Stimulated activated CD8-positive, alpha-beta memory T cell treated with anti-CD3 and anti-CD28 coated beads, Interleukin-15, amount 100 ng/mL, for 24 hours (primary cell): ENCODE results near the gene DNAJA2.
"Not testable (repeated sequence)": the region's sequence is repeated elsewhere in the genome, so short reads cannot be mapped to it uniquely, and the experiment has no call there.

Experiments used
- DNase-seq: peaks from one replicate; pipeline ENCODE4 v3.0.0-alpha.2; 2020; ENCODE audit warnings: low read depth

DNAJA2 gene

GRCh38 chr16:46973207-46973995 is at the start of gene DNAJA2:
DNAJA2 (minus strand) TSS chr16:46973674; CDS start chr16:46973572, 102 bp downstream.
- DNase-seq = peak; percentile 94

- no peak for DNase-seq
Measured at GRCh38 chr16:47019568-47019967, 46.1 kb upstream of the DNAJA2 start.

- no peak for DNase-seq
Measured at GRCh38 chr16:47018223-47018891, 44.9 kb upstream of the DNAJA2 start.

GRCh38 chr16:47017636-47018035 is 44.2 kb upstream of the DNAJA2 start:
- no peak for DNase-seq

GRCh38 chr16:47016700-47017133 is 43.2 kb upstream of the DNAJA2 start:
- no peak for DNase-seq

- DNase-seq = no peak
Measured at GRCh38 chr16:47013910-47014309, 40.4 kb upstream of the DNAJA2 start.

GRCh38 chr16:47013172-47013571 is 39.7 kb upstream of the DNAJA2 start:
- DNase-seq = no peak

GRCh38 chr16:47010812-47011211 is 37.3 kb upstream of the DNAJA2 start:
- DNase-seq = not testable (repeated sequence)

- DNase-seq = no peak
Measured at GRCh38 chr16:47008612-47009011, 35.1 kb upstream of the DNAJA2 start.

GRCh38 chr16:47008174-47008573 is 34.7 kb upstream of the DNAJA2 start:
- DNase-seq = no peak

GRCh38 chr16:47004652-47005051 is 31.2 kb upstream of the DNAJA2 start:
- DNase-seq = no peak

GRCh38 chr16:47000066-47000465 is 26.6 kb upstream of the DNAJA2 start:
- DNase-seq = not testable (repeated sequence)

GRCh38 chr16:46997844-46998243 is 24.4 kb upstream of the DNAJA2 start:
- no peak for DNase-seq

GRCh38 chr16:46996952-46997458 is 23.5 kb upstream of the DNAJA2 start:
- DNase-seq = no peak

GRCh38 chr16:46996391-46996790 is 22.9 kb upstream of the DNAJA2 start:
- DNase-seq = no peak

- no peak for DNase-seq
Measured at GRCh38 chr16:46991729-46992704, 18.5 kb upstream of the DNAJA2 start.

- no peak for DNase-seq
Measured at GRCh38 chr16:46986896-46987295, 13.4 kb upstream of the DNAJA2 start.

- DNase-seq = no peak
Measured at GRCh38 chr16:46986438-46986837, 13.0 kb upstream of the DNAJA2 start.

- DNase-seq = no peak
Measured at GRCh38 chr16:46982335-46982734, 8.9 kb upstream of the DNAJA2 start.

GRCh38 chr16:46980926-46981325 is 7.5 kb upstream of the DNAJA2 start:
- no peak for DNase-seq

- DNase-seq = no peak
Measured at GRCh38 chr16:46976550-46976949, 3.1 kb upstream of the DNAJA2 start.

- no peak for DNase-seq
Measured at GRCh38 chr16:46975908-46976470, 2.5 kb upstream of the DNAJA2 start.
